Purkinje cell (primary cell): ENCODE results near the gene RAI2. TPM values are rescaled to one million over a fixed set of nuclear protein-coding genes. Genes with fewer than 3 reads are reported as not detected.

Source experiments
- polyA plus RNA-seq: library from polyadenylated mRNA; unstranded; fragments of >200 nt; fragmentation: Nextera tagmentation; gene quantifications from 2 replicates; pipeline ENCODE4 v1.2.1, GENCODE V29; 2014

The RAI2 gene
- 0.73 and 1.9 TPM in 2 replicates for polyA plus RNA-seq

GRCh38 chrX:17860811-17861488 is at the start of gene RAI2:
TSS of gene RAI2 (minus strand) at chrX:17861298. CDS start at chrX:17802010, 59,288 bp downstream.

Other genes starting within 250 kb of the RAI2 start
- 9.0 and 9.1 TPM in 2 replicates for gene SCML1, start 123.8 kb downstream of the RAI2 start, polyA plus RNA-seq